GM21515 (cell line): ENCODE results near the gene RTN4RL2.

Source experiments
- ATAC-seq: cut with Tn5 transposase; IDR thresholded peaks from one replicate; pipeline ENCODE4 v1.9.1; 2021; ENCODE audit not compliant: unreplicated experiment

The RTN4RL2 gene

GRCh38 chr11:57461841-57462489 lies 1.6 kb downstream of the RTN4RL2 start:
- ATAC-seq = no peak

- no peak for ATAC-seq
Observed at GRCh38 chr11:57462597-57462996, 2.3 kb downstream of the RTN4RL2 start.

GRCh38 chr11:57463671-57464538 lies 3.6 kb downstream of the RTN4RL2 start:
- no peak for ATAC-seq

- no peak for ATAC-seq
Observed at GRCh38 chr11:57464539-57465181, 4.3 kb downstream of the RTN4RL2 start.

- ATAC-seq = no peak
Observed at GRCh38 chr11:57466680-57467079, 6.4 kb downstream of the RTN4RL2 start.

- no peak for ATAC-seq
Observed at GRCh38 chr11:57467508-57468157, 7.3 kb downstream of the RTN4RL2 start.

- ATAC-seq = no peak
Observed at GRCh38 chr11:57468276-57468675, 7.9 kb downstream of the RTN4RL2 start.

- ATAC-seq = no peak
Observed at GRCh38 chr11:57469268-57469667, 8.9 kb downstream of the RTN4RL2 start.

- ATAC-seq = no peak
Observed at GRCh38 chr11:57471496-57471895, 11.2 kb downstream of the RTN4RL2 start.

- ATAC-seq = no peak
Observed at GRCh38 chr11:57473285-57473841, 13.0 kb downstream of the RTN4RL2 start.

- ATAC-seq = no peak
Observed at GRCh38 chr11:57474017-57474802, 13.9 kb downstream of the RTN4RL2 start.

- no peak for ATAC-seq
Observed at GRCh38 chr11:57474803-57475115, 14.4 kb downstream of the RTN4RL2 start.

GRCh38 chr11:57475191-57475590 lies 14.9 kb downstream of the RTN4RL2 start:
- ATAC-seq = no peak

GRCh38 chr11:57475671-57476046 lies 15.3 kb downstream of the RTN4RL2 start:
- no peak for ATAC-seq

GRCh38 chr11:57476047-57476756 lies 15.9 kb downstream of the RTN4RL2 start:
- ATAC-seq = peak; percentile 34

GRCh38 chr11:57476757-57477506 lies 16.6 kb downstream of the RTN4RL2 start:
- peak; percentile 51 for ATAC-seq

- no peak for ATAC-seq
Observed at GRCh38 chr11:57477507-57478189, 17.3 kb downstream of the RTN4RL2 start.

- no peak for ATAC-seq
Observed at GRCh38 chr11:57479021-57479663, 18.8 kb downstream of the RTN4RL2 start.
